ENCODE results near the gene OBSCN.

OBSCN gene, protein sequence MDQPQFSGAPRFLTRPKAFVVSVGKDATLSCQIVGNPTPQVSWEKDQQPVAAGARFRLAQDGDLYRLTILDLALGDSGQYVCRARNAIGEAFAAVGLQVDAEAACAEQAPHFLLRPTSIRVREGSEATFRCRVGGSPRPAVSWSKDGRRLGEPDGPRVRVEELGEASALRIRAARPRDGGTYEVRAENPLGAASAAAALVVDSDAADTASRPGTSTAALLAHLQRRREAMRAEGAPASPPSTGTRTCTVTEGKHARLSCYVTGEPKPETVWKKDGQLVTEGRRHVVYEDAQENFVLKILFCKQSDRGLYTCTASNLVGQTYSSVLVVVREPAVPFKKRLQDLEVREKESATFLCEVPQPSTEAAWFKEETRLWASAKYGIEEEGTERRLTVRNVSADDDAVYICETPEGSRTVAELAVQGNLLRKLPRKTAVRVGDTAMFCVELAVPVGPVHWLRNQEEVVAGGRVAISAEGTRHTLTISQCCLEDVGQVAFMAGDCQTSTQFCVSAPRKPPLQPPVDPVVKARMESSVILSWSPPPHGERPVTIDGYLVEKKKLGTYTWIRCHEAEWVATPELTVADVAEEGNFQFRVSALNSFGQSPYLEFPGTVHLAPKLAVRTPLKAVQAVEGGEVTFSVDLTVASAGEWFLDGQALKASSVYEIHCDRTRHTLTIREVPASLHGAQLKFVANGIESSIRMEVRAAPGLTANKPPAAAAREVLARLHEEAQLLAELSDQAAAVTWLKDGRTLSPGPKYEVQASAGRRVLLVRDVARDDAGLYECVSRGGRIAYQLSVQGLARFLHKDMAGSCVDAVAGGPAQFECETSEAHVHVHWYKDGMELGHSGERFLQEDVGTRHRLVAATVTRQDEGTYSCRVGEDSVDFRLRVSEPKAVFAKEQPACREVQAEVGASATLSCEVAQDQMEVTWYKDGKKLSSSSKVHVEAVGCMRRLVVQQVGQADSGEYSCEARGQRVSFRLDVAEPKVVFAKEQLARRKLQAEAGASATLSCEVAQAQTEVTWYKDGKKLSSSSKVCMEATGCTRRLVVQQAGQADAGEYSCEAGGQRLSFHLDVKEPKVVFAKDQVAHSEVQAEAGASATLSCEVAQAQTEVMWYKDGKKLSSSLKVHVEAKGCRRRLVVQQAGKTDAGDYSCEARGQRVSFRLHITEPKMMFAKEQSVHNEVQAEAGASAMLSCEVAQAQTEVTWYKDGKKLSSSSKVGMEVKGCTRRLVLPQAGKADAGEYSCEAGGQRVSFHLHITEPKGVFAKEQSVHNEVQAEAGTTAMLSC (N-terminal part only)

DNA sequence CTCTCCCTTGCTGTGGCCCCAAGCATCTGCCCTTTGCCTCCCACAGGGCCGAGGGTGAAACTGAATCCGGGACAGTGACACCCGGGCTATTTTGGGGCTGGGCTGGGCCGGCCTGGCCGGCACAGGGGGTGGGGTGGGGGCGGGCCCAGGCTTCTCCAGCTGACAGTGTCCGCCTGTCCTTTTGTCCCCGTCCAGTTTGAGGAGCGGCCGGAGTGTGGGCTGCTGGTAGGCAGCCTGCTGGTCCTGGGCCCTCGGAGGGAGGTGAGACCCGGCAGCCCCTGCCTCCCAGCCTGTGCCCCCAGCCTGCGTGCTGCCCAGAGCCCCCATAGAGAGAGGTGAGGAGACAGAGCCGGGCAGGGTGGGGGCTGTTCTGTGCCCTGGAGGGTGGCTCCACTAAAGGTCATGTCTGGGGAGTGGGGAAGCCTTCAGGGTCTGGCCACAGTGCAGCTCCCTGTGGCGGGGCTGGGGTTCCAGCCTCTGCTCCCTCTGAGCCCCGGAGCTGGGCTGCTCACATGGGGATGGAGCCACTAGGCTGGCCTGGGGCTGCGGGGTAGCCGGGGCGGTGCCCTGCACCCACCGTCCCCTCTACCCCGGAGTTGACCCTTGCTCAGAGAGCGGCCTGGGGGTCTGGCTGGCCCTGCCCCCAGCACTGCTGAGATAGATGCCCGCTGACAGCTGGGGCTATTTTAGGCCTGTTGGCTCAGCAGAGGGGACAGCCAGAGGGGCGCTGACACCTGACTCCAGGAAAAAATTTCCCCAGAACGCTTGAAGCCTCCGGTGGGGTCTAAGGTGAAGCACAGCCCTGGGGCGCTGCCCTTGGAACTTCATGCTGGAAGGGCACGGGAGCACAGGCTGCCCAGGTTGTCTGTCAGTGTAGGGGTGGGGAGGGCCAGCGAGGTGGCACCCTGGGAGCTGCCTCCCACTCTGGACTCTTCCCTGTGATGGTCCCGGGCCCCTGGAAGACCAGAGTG lies at the start of gene OBSCN:
OBSCN (plus strand) TSS at position 194 of the 971 bp plus-strand sequence. CDS start 3,740 bp downstream, outside the sequence.
- DNase-seq (ENCODE audit: low spot score), result no peak

DNA sequence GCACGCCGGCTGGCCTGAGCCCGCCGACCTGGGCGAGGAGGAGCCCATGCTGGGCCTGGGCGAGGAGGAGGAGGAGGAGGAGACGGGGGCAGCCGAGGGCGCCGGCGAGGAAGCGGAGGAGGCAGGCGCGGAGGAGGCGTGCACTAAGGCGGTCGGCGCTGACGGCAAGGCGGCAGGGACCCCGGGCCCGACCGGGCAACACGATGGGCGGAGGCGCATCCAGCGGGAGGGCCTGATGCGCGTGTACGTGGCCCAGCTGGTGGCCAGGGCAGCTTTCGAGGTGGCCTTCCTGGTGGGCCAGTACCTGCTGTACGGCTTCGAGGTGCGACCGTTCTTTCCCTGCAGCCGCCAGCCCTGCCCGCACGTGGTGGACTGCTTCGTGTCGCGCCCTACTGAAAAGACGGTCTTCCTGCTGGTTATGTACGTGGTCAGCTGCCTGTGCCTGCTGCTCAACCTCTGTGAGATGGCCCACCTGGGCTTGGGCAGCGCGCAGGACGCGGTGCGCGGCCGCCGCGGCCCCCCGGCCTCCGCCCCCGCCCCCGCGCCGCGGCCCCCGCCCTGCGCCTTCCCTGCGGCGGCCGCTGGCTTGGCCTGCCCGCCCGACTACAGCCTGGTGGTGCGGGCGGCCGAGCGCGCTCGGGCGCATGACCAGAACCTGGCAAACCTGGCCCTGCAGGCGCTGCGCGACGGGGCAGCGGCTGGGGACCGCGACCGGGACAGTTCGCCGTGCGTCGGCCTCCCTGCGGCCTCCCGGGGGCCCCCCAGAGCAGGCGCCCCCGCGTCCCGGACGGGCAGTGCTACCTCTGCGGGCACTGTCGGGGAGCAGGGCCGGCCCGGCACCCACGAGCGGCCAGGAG lies 49.5 kb upstream of the OBSCN start:
- no peak for DNase-seq (ENCODE audit: low spot score)

- DNase-seq (ENCODE audit: low spot score), result no peak
These were observed 48.7 kb upstream of the OBSCN start for GRCh38 chr1:228159008-228159665.

GRCh38 chr1:228160201-228160761 lies 47.6 kb upstream of the OBSCN start:
- no peak for DNase-seq (ENCODE audit: low spot score)

GRCh38 chr1:228161362-228161761 lies 46.5 kb upstream of the OBSCN start:
- no peak for DNase-seq (ENCODE audit: low spot score)

DNA sequence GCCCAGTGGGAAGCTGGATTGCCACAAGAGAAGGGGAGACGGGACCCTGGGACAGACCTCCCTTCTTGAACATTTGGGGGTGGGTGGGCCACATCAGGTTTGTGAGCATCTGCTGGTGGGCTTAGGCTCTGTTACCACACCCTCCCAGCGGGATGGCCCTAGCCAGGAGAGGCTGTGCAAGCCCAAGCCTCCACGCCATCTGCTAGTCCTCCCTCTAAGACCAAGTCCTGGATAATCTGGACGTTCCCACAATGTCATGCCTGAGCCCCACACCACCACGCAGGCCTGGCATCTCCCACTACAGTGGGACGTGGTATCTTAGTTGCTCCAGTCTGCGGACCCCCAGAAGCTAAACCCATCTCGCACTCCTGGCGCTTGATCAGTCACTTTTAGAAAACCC lies 46.0 kb upstream of the OBSCN start:
- no peak for DNase-seq (ENCODE audit: low spot score)

DNA sequence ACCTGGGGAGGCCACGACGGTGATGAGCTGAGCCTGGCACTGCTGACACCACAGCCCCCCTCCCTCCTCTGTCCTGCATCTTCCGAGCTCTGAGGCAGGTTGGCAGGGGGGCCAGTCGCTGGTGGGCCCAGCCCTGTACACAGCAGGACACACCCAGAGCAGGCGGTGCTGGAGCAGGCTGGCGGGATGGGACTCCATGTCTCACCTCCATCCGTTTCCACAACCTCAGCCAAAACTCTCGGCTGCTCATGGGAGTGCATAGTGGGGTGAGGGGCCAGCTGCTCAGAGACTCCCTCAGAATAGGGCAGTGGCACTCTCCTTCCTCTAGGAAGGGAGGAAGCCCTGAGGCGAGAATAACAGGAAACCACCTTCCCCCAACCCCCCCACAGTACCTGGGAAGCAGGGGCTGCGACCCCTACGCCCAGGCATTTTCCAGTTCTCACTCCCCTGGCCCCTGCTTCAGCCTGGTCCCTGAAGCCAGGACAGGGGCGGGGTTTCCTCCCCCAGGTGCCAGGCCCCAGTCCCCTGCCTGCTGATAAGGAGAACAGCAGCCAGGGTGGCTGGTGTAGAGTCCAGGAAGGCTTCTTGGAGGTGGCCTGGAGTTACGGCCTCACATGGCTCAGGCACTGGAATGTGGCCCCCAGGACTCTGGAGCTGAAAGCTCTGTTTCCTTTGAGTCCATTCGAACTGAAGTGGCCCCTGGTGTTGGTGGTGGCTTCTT lies 45.4 kb upstream of the OBSCN start:
- DNase-seq (ENCODE audit: low spot score), result no peak

GRCh38 chr1:228163007-228163753 lies 44.7 kb upstream of the OBSCN start:
- DNase-seq (ENCODE audit: low spot score), result peak; percentile 35

DNA sequence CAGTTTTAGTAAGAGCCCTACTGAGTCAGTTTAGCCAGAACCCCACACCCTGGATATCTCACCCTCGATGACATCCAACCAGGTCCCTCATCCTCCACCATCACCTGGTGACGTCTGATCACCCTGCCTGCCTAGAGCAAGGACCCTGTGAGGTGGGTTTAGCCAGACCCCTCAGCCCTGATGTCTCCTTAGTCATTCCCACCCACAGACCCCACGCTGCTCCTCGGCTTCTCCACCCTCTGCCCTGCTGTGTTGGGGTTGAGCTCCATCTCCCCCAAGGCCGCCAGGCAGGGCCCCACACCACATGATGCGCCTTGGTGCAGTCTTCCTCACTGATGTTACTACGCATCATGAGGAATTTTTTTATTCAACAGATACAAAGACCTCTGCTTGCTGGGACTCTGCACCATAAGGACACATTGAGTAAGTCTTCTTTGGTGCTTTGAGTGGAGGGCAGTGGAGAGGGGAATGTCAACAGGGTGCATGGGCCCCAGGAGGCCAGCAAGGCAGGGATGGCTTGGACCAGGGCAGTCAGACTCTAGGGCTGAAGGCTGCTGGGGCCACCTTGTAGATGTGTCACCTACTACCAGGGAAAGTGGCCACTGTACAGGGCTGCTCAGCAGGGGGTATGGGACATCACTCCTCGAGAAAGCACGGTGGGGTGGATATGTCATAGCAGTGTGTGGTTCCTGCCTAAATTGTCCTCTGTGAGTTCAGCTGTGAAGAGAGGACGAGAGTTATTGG lies 43.9 kb upstream of the OBSCN start:
- no peak for DNase-seq (ENCODE audit: low spot score)

GRCh38 chr1:228164561-228165371 lies 43.1 kb upstream of the OBSCN start:
- DNase-seq (ENCODE audit: low spot score), result no peak

DNA sequence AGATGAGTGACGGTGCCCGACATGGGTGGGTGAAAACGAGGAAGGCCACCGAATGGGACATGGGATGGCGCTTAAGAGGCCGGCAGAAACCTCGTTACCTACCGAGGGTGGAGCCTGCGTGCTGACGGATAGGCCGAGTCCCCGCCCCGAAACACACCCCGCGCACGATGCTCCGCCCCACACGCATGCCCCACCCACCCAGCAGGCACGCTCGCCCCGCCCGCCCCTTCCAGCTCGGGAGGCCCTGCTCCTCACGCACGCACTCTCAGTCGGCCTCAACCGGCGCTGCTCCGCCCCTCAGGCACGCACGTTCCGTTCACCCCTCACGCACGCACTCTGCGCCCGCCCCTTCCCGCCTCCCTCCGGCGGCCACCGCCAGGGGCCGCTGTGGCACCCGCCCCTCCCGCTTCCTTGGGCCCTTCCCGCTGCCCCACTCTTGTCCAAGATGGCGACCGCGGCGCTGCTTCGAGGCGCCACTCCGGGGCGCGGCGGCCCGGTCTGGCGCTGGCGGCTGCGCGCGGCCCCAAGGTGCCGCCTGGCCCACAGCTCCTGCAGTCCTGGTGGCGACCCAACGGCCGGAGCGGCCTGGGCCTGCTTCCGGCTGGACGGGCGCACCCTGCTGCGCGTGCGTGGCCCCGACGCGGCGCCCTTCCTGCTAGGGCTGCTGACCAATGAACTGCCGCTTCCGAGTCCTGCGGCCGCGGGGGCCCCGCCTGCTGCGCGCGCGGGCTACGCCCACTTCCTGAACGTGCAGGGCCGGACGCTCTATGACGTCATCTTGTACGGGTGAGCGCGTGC lies 42.3 kb upstream of the OBSCN start, which contains the start of gene IBA57:
IBA57 (plus strand) TSS at position 433 of the 798 bp plus-strand sequence; CDS start at position 446, 13 bp downstream.
- DNase-seq (ENCODE audit: low spot score), result peak; percentile 99

- DNase-seq (ENCODE audit: low spot score), result peak; percentile 80
These were observed 41.5 kb upstream of the OBSCN start for GRCh38 chr1:228166170-228166936.

DNA sequence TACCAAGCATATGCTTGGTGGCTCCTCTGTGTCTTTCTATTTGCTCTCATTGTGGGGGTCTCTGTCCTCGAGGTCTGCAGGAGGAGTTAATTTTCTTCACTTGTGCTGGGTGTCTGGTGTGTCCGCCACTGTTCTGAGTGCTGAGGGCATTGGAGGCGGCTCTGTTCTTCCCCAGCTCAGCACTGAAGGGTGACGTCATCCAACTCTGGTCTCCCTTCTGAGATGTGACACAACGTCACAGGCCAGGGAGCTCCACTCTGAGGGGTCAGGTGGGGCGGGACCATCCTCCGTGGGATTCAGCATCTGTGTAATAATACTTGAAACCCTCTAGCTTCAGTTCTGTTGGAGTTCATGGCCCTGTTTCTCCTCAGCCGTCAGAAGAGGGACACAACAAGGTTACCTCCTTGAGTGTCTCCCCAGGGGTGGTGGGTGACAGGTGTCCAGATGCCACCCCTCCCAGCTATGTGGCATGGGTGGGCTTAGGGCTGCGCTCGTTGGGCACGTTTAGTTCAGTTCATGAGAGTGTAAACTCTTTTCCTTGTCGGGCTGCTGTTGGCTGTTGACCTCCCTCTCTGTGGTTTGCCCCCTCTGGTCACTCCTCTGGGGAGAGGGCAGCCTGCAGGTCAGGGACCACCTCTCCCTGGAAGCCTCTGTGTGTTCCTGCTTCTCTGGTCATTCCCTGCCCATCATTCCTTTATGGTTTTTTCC lies 39.1 kb upstream of the OBSCN start:
- DNase-seq (ENCODE audit: low spot score), result no peak

- no peak for DNase-seq (ENCODE audit: low spot score)
These were observed 38.5 kb upstream of the OBSCN start for GRCh38 chr1:228169345-228169744.

Data from AG20443 (cell line).